ENCODE data around the gene RETREG3.

DNA sequence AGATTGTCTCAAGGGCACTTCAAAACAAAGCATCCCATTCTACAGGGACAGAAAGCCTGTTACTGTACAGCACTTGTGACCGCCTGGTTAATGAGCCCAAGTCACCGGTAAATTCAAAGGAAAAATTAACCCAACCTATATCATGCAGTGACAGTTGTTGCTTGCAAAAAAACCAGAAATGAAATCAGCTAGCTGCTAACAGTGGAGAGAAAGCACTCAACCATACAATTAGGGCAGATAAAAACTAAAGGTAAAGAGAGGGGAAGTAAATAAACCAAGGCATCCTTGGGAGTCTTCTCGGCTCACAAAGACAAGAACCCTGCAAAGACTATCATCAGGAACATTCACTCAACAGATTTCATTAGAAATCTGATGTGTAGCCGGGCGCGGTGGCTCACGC, 5.9 kb downstream of the RETREG3 start:
- TF ChIP-seq EZH2 (IDR thresholded peaks at IDR 0.05; ENCODE audit: low read depth, unreplicated experiment) (no peak), EZH2phosphoT487 (IDR thresholded peaks at IDR 0.05; ENCODE audit: unreplicated experiment) (no peak), REST (IDR thresholded peaks at IDR 0.05; ENCODE audit: unreplicated experiment) (no peak), CREB1 (CRISPR knock-in tag; IDR thresholded peaks at IDR 0.05; ENCODE audit: low read depth) (no peak), POLR2AphosphoS5 (IDR thresholded peaks at IDR 0.05; ENCODE audit: low read depth) (no peak), ZNF114 (CRISPR knock-in tag; IDR thresholded peaks at IDR 0.05) (no peak), STAT1 (IDR thresholded peaks at IDR 0.05; ENCODE audit: unreplicated experiment) (no peak)
- TF ChIP-seq, protein P1, sequence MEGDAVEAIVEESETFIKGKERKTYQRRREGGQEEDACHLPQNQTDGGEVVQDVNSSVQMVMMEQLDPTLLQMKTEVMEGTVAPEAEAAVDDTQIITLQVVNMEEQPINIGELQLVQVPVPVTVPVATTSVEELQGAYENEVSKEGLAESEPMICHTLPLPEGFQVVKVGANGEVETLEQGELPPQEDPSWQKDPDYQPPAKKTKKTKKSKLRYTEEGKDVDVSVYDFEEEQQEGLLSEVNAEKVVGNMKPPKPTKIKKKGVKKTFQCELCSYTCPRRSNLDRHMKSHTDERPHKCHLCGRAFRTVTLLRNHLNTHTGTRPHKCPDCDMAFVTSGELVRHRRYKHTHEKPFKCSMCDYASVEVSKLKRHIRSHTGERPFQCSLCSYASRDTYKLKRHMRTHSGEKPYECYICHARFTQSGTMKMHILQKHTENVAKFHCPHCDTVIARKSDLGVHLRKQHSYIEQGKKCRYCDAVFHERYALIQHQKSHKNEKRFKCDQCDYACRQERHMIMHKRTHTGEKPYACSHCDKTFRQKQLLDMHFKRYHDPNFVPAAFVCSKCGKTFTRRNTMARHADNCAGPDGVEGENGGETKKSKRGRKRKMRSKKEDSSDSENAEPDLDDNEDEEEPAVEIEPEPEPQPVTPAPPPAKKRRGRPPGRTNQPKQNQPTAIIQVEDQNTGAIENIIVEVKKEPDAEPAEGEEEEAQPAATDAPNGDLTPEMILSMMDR (conservative IDR thresholded peaks at IDR 0.05; ENCODE audit: low read depth in 2 of 2), result no peak
